Sigmoid colon (tissue), 3 donors: ENCODE results near the gene NAA80.

ENCODE experiments used
- CTCF ChIP-seq, 4 experiments: fragments of 450-650 bp in 3 of 4; fragments of 200-600 bp in 1 of 4; IDR thresholded peaks; one replicate each; pipeline ENCODE4 v1.5.1; 2016 to 2019; ENCODE audit warnings: antibody characterized with exemption in 4 of 4, mild to moderate bottlenecking in 3 of 4, moderate library complexity in 2 of 4
- POLR2A ChIP-seq, 2 donors: fragments of 450-650 bp; IDR thresholded peaks; one replicate each; pipeline ENCODE4 v1.6.1; 2016; ENCODE audit warnings: antibody characterized with exemption in 2 of 2, mild to moderate bottlenecking in 2 of 2, moderate library complexity in 2 of 2

- peak in 3 of 4 experiments; percentile 15 to 37 (median 34) for TF ChIP-seq CTCF (IDR thresholded peaks at IDR 0.05)
- no peak for TF ChIP-seq POLR2A (IDR thresholded peaks at IDR 0.05)
Observed at GRCh38 chr3:50256978-50257890, 42.0 kb downstream of the NAA80 start.
